ENCODE results near the gene FOXS1. TPM values are rescaled to one million over a fixed set of nuclear protein-coding genes. Genes with fewer than 3 reads are reported as not detected.

FOXS1 gene
- total and polyA plus RNA-seq, 10 of the 15 experiments (the other 5 are each of a cell fraction or from before 2014, with no cell fraction given) = not detected

- ATAC-seq = no peak
- H3K4me1 ChIP-seq (ENCODE audit: control insufficient read depth, insufficient read depth, low read length) = peaks cover 13% of the 10 kb centered on the region
- no peak overlapping the region for H3K4me2 ChIP-seq (ENCODE audit: control insufficient read depth, insufficient read depth)
- in situ Hi-C loops (cut with MboI) = no loop called here
- DNase-seq (ENCODE audit: low read depth, low spot score) = no peak
- H4K20me1 ChIP-seq (ENCODE audit: control insufficient read depth, insufficient read depth) = no peaks in the 10 kb centered on the region
- ChIA-PET POLR2A (interaction anchor here (0.6 to 6.1 kb wide), 2 partner anchors 8 to 126 kb away, joined by 3 to 31 read pairs; no protein-coding TSS in a partner anchor), RAD21 (ENCODE audit: unreplicated experiment) (interaction anchor here (1.5 kb wide), 2 partner anchors 23 to 79 kb away, joined by 4 to 7 read pairs; partner anchors contain the start of gene PDRG1), CTCF (interaction anchor here (0.6 to 4.0 kb wide), 6 partner anchors 8 to 219 kb away, joined by 3 to 26 read pairs (median 6); partner anchors contain the start of gene PDRG1), SMC1A (ENCODE audit: uncharacterized antibody, unreplicated experiment) (interaction anchor here (1.0 to 2.6 kb wide), 5 partner anchors 9 to 51 kb away, joined by 3 to 11 read pairs (median 5); no protein-coding TSS in a partner anchor)
- no peak for FAIRE-seq
- intact Hi-C loops (cut with micrococcal nuclease; ENCODE audit: unreplicated experiment) = no loop called here
- no peaks in the 10 kb centered on the region for H3K36me3 ChIP-seq (ENCODE audit: control insufficient read depth in 2 of 2, insufficient read depth in 2 of 2, low read length in 1 of 2)
- no peaks in the 10 kb centered on the region for H3K79me2 ChIP-seq (ENCODE audit: control insufficient read depth, insufficient read depth, low read length)
- TF ChIP-seq SREBF1 (IDR thresholded peaks at IDR 0.05; ENCODE audit: low read length) = no peak
- no peak for TF ChIP-seq ETV6 (conservative IDR thresholded peaks at IDR 0.05 in 1 of 2, IDR thresholded peaks at IDR 0.05 in 1 of 2; ENCODE audit: borderline replicate concordance in 1 of 2, low read depth in 1 of 2)
- TF ChIP-seq EGR1 (IDR thresholded peaks at IDR 0.05; ENCODE audit: borderline replicate concordance in 1 of 2, low read depth in 2 of 2, low read length in 2 of 2) = no peak
- TF ChIP-seq, protein P1, sequence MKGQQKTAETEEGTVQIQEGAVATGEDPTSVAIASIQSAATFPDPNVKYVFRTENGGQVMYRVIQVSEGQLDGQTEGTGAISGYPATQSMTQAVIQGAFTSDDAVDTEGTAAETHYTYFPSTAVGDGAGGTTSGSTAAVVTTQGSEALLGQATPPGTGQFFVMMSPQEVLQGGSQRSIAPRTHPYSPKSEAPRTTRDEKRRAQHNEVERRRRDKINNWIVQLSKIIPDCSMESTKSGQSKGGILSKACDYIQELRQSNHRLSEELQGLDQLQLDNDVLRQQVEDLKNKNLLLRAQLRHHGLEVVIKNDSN (IDR thresholded peaks at IDR 0.05; ENCODE audit: borderline replicate concordance, extremely low read length, insufficient read depth, low read depth, low read length) = no peak
- no peak for TF ChIP-seq EED (IDR thresholded peaks at IDR 0.05; ENCODE audit: low read depth)
- TF ChIP-seq ZBTB33 (IDR thresholded peaks at IDR 0.05) = no peak
- BruUV-seq (replicated peaks) = no TSS peak
- H2AFZ ChIP-seq (ENCODE audit: control insufficient read depth, low read depth, low read length) = no peak overlapping the region
- H3K27ac ChIP-seq (ENCODE audit: control insufficient read depth, insufficient read depth) = no peak overlapping the region
- no peak overlapping the region for H3K9ac ChIP-seq (ENCODE audit: control insufficient read depth, insufficient read depth, low read length)
- no peak overlapping the region for H3K4me3 ChIP-seq
- H3K9me3 ChIP-seq (replicated peaks; ENCODE audit: control insufficient read depth, insufficient read depth, low read length) = no peaks in the 10 kb centered on the region
- 28% methylated on average over 6 of the region's 6 CpGs for WGBS (ENCODE audit: insufficient coverage, insufficient replicate concordance, low lambda C conversion rate, missing lambda C conversion rate)
- peaks cover 6 to 13% of the 10 kb centered on the region in 2 experiments for H3K27me3 ChIP-seq (replicated peaks in 1 of 2; ENCODE audit: control insufficient read depth in 2 of 2, insufficient read depth in 2 of 2, low read length in 1 of 2)
Measured at GRCh38 chr20:31872406-31872805, 27.0 kb upstream of the FOXS1 start.

Data from GM12878 (cell line).